Left lung (tissue), 10 donors: ENCODE results near the gene SH3PXD2B. TPM values are rescaled to one million over a fixed set of nuclear protein-coding genes. Genes with fewer than 3 reads are reported as not detected.

Experiments
- ATAC-seq: fragments of 200-7000 bp; cut with Tn5 transposase; one replicate; pipeline ENCODE4 v1.9.1; 2020; ENCODE audit warnings: moderate library complexity
- DNase-seq, 4 donors: peaks; one replicate each; pipeline ENCODE4 v3.0.0-alpha.2; 2013 to 2020
- H3K27ac ChIP-seq, 2 donors: fragments of 200-600 bp; sonication (generic) in 1 of 2; one replicate each; pipeline versions ENCODE4 v1.5.0 to v1.8.0; 2020 to 2021
- H3K27me3 ChIP-seq, 2 donors: fragments of 200-600 bp; sonication (generic) in 1 of 2; one replicate each; pipeline versions ENCODE4 v1.5.0 to v1.8.0; 2020 to 2021
- H3K36me3 ChIP-seq, 2 donors: fragments of 200-600 bp; sonication (generic) in 1 of 2; one replicate each; pipeline versions ENCODE4 v1.5.0 to v1.8.0; 2020 to 2021
- H3K4me1 ChIP-seq, 2 donors: fragments of 200-600 bp; one replicate each; pipeline ENCODE4 v1.8.0; 2021
- H3K4me3 ChIP-seq, 2 donors: fragments of 200-600 bp; sonication (generic) in 1 of 2; one replicate each; pipeline versions ENCODE4 v1.5.0 to v1.8.0; 2020 to 2021; ENCODE audit warnings: mild to moderate bottlenecking in 1 of 2
- H3K9me3 ChIP-seq, 2 donors: fragments of 200-600 bp; sonication (generic) in 1 of 2; one replicate each; pipeline versions ENCODE4 v1.5.0 to v1.8.0; 2020 to 2021
- intact Hi-C, 2 donors: fragments of 100-400 bp; cut with DNase I; formaldehyde crosslinking; loops; one replicate each; pipeline versions ENCODE4 v1.11.2 to v1.14.2; 2022
- polyA plus RNA-seq, 6 donors: library from polyadenylated mRNA; unstranded; fragments of 120-200 nt; gene quantifications; one replicate each; pipeline ENCODE4 v1.2.1, GENCODE V29; 2013; ENCODE audit not compliant: insufficient read length in 6 of 6
- total RNA-seq, 2 donors: library from RNA; stranded (reverse); fragmentation: NEBNext Ultra II Directional; extraction: Animal tissue kit (Norgen Biotek cat#: 25700); gene quantifications; one replicate each; pipeline ENCODE4 v1.2.1, GENCODE V29; 2021
- TF ChIP-seq, protein P1 (sequence below), 2 donors: fragments of 200-600 bp; sonication (generic) in 1 of 2; IDR thresholded peaks; one replicate each; pipeline versions ENCODE4 v1.5.0 to v1.8.0; 2021; ENCODE audit warnings: antibody characterized with exemption in 2 of 2
- donor health status: DM: no; HTN: yes; CAD: no.
- donor health status: DM: no; HTN: no; CAD: no.

The SH3PXD2B gene
- total and polyA plus RNA-seq, 8 donors, result 35.4 to 57.5 (median 43.8) TPM

DNA sequence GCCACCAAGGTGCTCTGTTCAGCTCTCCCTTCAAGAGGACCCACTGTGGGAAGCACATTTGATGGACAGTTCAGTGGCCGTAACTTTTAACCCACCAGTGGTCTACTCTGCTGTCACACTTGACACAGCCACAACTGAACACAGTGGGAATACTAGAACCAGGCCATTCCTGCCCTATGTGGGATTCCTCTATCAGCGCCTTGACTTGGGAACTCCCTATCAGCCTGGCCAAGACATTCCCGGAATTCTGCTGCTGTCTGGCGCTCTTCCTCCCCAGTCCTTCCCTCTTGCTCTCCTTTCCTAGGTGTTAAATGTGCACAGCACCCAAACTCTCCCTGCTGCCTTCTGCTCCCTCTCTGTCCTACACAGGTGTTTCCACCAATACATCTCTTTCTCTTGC lies 23.1 kb upstream of the SH3PXD2B start:
- no peak overlapping the region for H3K4me3 ChIP-seq
- intact Hi-C loops, result loop anchor here in 1 of 2 donors (5.0 to 10.0 kb wide), 2 partner anchors 220 to 457 kb away; no protein-coding TSS in a partner anchor
- H3K4me1 ChIP-seq, result no peaks in the 10 kb centered on the region
- no peaks in the 10 kb centered on the region for H3K27me3 ChIP-seq
- H3K36me3 ChIP-seq, result no peaks in the 10 kb centered on the region
- DNase-seq (no peak), ATAC-seq (no peak)
- TF ChIP-seq, protein P1, sequence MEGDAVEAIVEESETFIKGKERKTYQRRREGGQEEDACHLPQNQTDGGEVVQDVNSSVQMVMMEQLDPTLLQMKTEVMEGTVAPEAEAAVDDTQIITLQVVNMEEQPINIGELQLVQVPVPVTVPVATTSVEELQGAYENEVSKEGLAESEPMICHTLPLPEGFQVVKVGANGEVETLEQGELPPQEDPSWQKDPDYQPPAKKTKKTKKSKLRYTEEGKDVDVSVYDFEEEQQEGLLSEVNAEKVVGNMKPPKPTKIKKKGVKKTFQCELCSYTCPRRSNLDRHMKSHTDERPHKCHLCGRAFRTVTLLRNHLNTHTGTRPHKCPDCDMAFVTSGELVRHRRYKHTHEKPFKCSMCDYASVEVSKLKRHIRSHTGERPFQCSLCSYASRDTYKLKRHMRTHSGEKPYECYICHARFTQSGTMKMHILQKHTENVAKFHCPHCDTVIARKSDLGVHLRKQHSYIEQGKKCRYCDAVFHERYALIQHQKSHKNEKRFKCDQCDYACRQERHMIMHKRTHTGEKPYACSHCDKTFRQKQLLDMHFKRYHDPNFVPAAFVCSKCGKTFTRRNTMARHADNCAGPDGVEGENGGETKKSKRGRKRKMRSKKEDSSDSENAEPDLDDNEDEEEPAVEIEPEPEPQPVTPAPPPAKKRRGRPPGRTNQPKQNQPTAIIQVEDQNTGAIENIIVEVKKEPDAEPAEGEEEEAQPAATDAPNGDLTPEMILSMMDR (IDR thresholded peaks at IDR 0.05), result no peak
- no peak overlapping the region for H3K27ac ChIP-seq
- no peaks in the 10 kb centered on the region for H3K9me3 ChIP-seq

DNA sequence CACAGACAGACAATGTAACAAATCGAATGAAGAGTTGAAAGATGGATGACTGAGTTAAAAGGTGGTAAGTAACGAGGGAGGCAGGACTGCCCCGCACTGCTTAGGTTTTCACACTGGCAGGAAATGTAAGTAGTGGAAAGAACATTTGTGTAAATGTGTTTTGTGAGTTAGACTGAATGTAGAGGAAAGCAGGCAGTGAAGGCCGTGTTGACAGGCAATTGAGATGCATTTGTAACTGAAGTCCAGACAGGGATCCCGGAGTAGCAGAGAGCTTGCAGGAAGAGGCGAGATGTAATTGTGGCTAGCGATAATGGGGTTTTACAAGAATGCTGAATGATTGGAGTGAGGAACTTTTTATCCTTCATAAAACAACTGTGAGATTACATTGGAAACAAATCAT lies 20.0 kb upstream of the SH3PXD2B start:
- Histone ChIP-seq H3K27me3 (no peaks in the 10 kb centered on the region), H3K4me3 (no peak overlapping the region), H3K27ac (no peak overlapping the region), H3K9me3 (no peaks in the 10 kb centered on the region), H3K36me3 (no peaks in the 10 kb centered on the region), H3K4me1 (no peaks in the 10 kb centered on the region)
- ATAC-seq (no peak), DNase-seq (no peak)
- intact Hi-C loops, result loop anchor here in 1 of 2 donors (10.0 kb wide), 1 partner anchor 461 kb away; no protein-coding TSS in a partner anchor
- TF ChIP-seq, protein P1 (IDR thresholded peaks at IDR 0.05), result no peak

DNA sequence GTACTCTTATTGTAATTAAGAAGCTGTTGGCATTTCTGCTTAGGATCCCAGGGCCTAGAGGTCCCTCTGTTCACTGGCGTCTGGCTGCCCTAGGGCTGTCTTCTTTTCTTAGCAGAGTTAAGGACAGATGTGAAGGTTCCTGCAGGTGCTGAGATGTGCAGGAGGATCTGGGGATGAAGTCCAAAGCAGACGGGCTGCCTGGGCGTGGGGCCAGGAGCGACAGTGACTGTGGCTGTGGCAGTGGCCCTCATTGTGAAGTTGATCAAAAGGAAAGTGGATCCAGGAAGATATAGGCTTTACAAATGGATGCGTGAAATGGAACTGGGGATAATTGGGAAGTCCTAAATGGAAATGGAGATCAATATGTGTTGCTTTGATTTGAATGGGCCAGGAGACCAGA lies 19.1 kb upstream of the SH3PXD2B start:
- TF ChIP-seq, protein P1 (IDR thresholded peaks at IDR 0.05), result no peak
- DNase-seq (no peak), ATAC-seq (no peak)
- H3K27ac ChIP-seq, result no peak overlapping the region
- no peaks in the 10 kb centered on the region for H3K27me3 ChIP-seq
- intact Hi-C loops, result loop anchor here in 1 of 2 donors (10.0 kb wide), 1 partner anchor 461 kb away; no protein-coding TSS in a partner anchor
- no peak overlapping the region for H3K4me3 ChIP-seq
- H3K36me3 ChIP-seq, result no peaks in the 10 kb centered on the region
- H3K4me1 ChIP-seq, result no peaks in the 10 kb centered on the region
- H3K9me3 ChIP-seq, result no peaks in the 10 kb centered on the region

DNA sequence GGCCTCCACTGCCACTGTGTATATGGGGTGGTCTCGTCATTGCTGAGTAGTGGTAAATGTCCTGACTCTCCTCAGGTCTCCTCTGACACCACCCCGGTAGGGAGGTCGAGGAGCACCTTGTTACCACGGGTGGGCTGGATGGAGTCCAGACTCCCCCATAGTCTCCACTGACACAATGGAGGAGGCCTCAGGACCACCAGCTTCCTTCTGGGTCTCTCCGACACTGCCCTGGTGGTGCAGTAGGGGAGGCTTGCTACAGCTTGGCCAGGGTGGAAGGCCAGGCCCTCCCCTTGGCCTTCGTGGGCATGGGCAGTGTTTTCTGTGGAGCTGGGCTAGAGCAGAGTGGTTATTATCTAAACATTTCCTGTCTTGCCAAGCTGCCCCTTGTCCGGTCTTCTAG lies 15.4 kb upstream of the SH3PXD2B start:
- H3K36me3 ChIP-seq, result no peaks in the 10 kb centered on the region
- H3K9me3 ChIP-seq, result no peaks in the 10 kb centered on the region
- H3K4me1 ChIP-seq, result no peaks in the 10 kb centered on the region
- H3K27me3 ChIP-seq, result no peaks in the 10 kb centered on the region
- H3K4me3 ChIP-seq, result no peak overlapping the region
- H3K27ac ChIP-seq, result peak overlapping the region in 1 of 2 donors; percentile 7
- TF ChIP-seq, protein P1 (IDR thresholded peaks at IDR 0.05), result no peak
- intact Hi-C loops, result loop anchor here in 1 of 2 donors (10.0 kb wide), 1 partner anchor 465 kb away; no protein-coding TSS in a partner anchor
- ATAC-seq (peak; percentile 20), DNase-seq (no peak)

DNA sequence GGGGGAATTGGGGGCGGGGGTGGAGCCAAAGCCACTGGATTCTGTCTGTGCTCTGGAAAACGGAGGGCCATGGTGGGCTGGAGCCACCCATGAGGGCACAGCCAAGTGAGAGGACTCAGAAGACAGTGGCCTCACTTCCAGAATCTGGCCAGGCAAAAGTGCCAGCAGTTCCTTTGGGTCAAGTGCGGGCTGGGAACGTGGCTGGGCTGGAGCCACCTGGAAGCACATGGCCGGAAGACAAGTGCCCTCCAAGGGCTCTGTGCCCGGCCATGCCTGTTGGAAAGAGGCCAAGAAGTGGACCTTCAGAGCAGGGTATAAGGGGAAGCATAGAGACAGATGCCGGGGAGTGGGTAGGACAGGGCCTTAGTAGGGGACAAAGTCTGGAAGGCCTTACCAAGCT lies 11.7 kb upstream of the SH3PXD2B start:
- H3K27ac ChIP-seq, result no peak overlapping the region
- ATAC-seq (peak; percentile 35), DNase-seq (peak in 1 of 4 donors; percentile 33)
- peaks cover 0 to 11% of the 10 kb centered on the region in 2 donors for H3K9me3 ChIP-seq
- H3K27me3 ChIP-seq, result no peaks in the 10 kb centered on the region
- H3K36me3 ChIP-seq, result no peaks in the 10 kb centered on the region
- H3K4me3 ChIP-seq, result no peak overlapping the region
- H3K4me1 ChIP-seq, result peaks cover 0 to 11% of the 10 kb centered on the region in 2 donors
- intact Hi-C loops, result no loop called here
- TF ChIP-seq, protein P1 (IDR thresholded peaks at IDR 0.05), result no peak
